ENCODE measurements around the gene CCDC186. TPM values are rescaled to one million over a fixed set of nuclear protein-coding genes. Genes with fewer than 3 reads are reported as not detected.

Gene CCDC186
- total RNA-seq, 1 donor from 2014 or later = 39.2 TPM

DNA sequence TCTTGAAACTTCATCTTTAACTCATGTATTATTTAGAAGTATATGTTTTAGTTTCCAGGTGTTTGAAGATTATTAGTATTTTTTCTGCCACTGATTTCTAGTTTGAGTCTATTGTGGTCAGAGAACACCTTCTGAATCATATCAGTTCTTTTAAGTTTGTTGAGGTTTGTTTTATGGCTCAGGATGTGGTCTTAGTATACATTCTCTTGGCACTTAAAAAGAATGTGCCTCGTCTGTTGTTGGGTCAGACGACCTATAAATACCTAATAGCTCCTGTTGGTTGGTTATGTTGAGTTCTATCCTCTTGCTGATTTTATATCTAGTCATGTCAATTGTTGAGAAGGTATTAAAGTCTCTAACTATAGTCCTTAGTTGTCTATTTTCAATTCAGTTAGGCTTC is 21.1 kb upstream of the CCDC186 start:
- H3K4me3 Mint-ChIP-seq = no peak overlapping the region
- H3K4me1 Mint-ChIP-seq = no peaks in the 10 kb centered on the region
- H3K27me3 Mint-ChIP-seq (ENCODE audit: low read depth) = peaks cover 2% of the 10 kb centered on the region
- TF ChIP-seq, protein P1, sequence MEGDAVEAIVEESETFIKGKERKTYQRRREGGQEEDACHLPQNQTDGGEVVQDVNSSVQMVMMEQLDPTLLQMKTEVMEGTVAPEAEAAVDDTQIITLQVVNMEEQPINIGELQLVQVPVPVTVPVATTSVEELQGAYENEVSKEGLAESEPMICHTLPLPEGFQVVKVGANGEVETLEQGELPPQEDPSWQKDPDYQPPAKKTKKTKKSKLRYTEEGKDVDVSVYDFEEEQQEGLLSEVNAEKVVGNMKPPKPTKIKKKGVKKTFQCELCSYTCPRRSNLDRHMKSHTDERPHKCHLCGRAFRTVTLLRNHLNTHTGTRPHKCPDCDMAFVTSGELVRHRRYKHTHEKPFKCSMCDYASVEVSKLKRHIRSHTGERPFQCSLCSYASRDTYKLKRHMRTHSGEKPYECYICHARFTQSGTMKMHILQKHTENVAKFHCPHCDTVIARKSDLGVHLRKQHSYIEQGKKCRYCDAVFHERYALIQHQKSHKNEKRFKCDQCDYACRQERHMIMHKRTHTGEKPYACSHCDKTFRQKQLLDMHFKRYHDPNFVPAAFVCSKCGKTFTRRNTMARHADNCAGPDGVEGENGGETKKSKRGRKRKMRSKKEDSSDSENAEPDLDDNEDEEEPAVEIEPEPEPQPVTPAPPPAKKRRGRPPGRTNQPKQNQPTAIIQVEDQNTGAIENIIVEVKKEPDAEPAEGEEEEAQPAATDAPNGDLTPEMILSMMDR (IDR thresholded peaks at IDR 0.05; ENCODE audit: unreplicated experiment) = no peak
- no peak overlapping the region for H3K27ac Mint-ChIP-seq
- no peak for DNase-seq (ENCODE audit: low spot score in 2 of 2, unreplicated experiment in 2 of 2)
- H3K36me3 Mint-ChIP-seq = no peaks in the 10 kb centered on the region
- H3K9me3 Mint-ChIP-seq = no peaks in the 10 kb centered on the region

DNA sequence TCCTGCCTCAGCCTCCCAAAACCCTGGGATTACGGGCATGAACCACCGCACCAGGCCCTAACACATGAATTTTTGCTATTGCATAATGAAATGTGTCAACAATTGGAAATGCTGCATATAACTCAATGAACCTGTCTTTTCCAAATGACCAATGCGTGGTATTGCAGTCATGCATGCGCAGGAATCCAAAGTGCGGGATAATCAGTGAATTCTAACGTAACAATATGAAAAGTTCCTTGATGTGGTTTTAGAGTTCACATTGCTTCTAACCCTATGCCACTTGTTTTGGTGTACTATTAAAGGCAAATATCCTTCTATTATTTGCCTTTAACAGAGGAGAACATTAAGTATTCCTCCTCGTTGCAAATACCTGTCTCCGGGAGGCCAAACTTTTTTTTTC is 15.7 kb upstream of the CCDC186 start:
- H3K27me3 Mint-ChIP-seq (ENCODE audit: low read depth) = peaks cover 2% of the 10 kb centered on the region
- DNase-seq (ENCODE audit: low spot score in 2 of 2, unreplicated experiment in 2 of 2) = no peak
- H3K4me1 Mint-ChIP-seq = no peaks in the 10 kb centered on the region
- no peaks in the 10 kb centered on the region for H3K36me3 Mint-ChIP-seq
- TF ChIP-seq, protein P1 (IDR thresholded peaks at IDR 0.05; ENCODE audit: unreplicated experiment) = no peak
- H3K27ac Mint-ChIP-seq = no peak overlapping the region
- no peak overlapping the region for H3K4me3 Mint-ChIP-seq
- H3K9me3 Mint-ChIP-seq = no peaks in the 10 kb centered on the region

DNA sequence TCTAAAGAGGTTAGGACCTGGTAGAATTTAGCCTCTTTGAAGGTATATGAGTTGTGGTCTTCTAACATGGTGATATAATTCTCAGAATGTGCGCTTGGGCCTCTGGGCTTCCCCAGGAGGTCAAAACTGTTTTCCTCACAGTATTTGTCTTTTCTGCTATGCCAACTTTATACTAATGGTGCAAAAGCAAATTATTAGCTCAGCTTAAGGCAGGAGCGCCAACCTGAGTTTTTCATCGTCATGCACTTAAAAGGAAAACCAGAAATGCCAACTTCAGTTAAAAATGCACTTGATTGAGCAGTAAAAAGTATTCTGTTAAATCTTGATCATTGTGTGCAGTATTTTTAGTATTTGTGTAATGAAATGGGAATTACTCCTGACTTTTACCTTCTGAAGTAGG is 14.9 kb upstream of the CCDC186 start:
- H3K9me3 Mint-ChIP-seq = no peaks in the 10 kb centered on the region
- DNase-seq (ENCODE audit: low spot score in 2 of 2, unreplicated experiment in 2 of 2) = no peak

DNA sequence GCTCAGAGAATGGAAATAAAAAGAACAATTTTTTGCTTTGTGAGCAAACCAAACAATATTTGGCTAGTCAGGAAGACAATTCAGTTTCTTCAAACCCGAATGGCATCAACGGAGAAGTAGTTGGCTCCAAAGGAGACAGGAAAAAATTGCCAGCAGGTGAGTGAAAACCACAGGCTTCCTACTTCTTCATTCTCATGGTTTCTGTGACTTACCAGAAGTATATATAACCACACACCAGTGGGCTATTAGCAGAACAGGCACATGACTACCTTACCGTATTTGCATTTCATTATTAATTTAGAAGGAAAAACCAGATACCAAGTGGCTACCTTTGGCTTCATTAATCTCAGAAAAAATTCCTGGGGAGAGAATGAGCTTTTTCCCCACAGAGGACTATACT is 14.0 kb upstream of the CCDC186 start:
- Mint-ChIP-seq H3K9me3 (no peaks in the 10 kb centered on the region), H3K4me1 (peaks cover 2% of the 10 kb centered on the region), H3K27ac (no peak overlapping the region), H3K4me3 (no peak overlapping the region), H3K27me3 (ENCODE audit: low read depth) (peaks cover 2% of the 10 kb centered on the region), H3K36me3 (no peaks in the 10 kb centered on the region)
- TF ChIP-seq, protein P1 (IDR thresholded peaks at IDR 0.05; ENCODE audit: unreplicated experiment) = no peak
- DNase-seq (ENCODE audit: low spot score in 2 of 2, unreplicated experiment in 2 of 2) = no peak

More for the DNA sequence above, 14.9 kb upstream of the CCDC186 start:
- Mint-ChIP-seq H3K4me1 (peaks cover 2% of the 10 kb centered on the region), H3K4me3 (no peak overlapping the region), H3K36me3 (no peaks in the 10 kb centered on the region), H3K27ac (no peak overlapping the region), H3K27me3 (ENCODE audit: low read depth) (peaks cover 2% of the 10 kb centered on the region)
- TF ChIP-seq, protein P1 (IDR thresholded peaks at IDR 0.05; ENCODE audit: unreplicated experiment) = no peak

DNA sequence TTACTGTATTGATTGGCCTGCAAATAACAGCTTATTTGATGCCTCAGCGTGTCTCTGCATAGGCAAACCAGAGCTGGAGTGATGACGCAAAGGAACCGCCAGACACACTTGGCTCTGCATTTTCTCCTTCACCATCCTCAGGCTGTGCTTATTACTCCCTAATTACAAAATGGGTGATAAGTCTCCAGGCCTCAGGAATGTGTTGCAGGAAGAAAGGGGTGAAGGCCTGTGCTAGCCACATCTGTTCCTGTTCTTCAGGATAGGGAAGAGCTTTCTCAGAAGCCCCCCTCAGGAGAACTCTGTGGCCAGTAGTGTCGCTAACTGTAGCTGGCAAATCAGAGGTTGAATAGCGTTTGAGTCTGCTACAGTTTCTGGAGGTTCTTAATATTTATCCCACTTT is 10.3 kb upstream of the CCDC186 start:
- no peak overlapping the region for H3K4me3 Mint-ChIP-seq
- peaks cover 2% of the 10 kb centered on the region for H3K4me1 Mint-ChIP-seq
- no peak for DNase-seq (ENCODE audit: low spot score in 2 of 2, unreplicated experiment in 2 of 2)
- no peaks in the 10 kb centered on the region for H3K9me3 Mint-ChIP-seq
- H3K27ac Mint-ChIP-seq = no peak overlapping the region
- H3K36me3 Mint-ChIP-seq = no peaks in the 10 kb centered on the region
- H3K27me3 Mint-ChIP-seq (ENCODE audit: low read depth) = no peaks in the 10 kb centered on the region
- TF ChIP-seq, protein P1 (IDR thresholded peaks at IDR 0.05; ENCODE audit: unreplicated experiment) = no peak

DNA sequence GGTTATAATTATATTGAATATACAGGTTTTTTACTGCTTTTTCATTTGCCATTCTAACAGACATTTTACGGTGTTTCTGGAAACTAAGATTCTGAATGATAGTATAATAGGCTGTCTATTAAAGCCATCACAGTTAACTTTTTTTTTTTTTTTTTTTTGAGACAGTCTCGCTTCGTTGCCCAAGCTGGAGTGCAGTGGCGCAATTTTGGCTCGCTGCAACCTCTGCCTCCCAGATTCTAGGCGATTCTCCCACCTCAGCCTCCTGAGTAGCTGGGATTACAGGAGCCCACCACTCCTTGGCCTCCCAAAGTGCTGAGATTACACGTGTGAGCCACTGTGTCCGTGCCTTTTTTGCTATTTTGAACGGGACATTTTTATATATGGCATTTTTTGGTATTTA is 9.6 kb upstream of the CCDC186 start:
- H3K4me3 Mint-ChIP-seq = no peak overlapping the region
- no peak overlapping the region for H3K27ac Mint-ChIP-seq
- H3K36me3 Mint-ChIP-seq = no peaks in the 10 kb centered on the region
- peaks cover 2% of the 10 kb centered on the region for H3K4me1 Mint-ChIP-seq
- no peaks in the 10 kb centered on the region for H3K27me3 Mint-ChIP-seq (ENCODE audit: low read depth)
- no peak for DNase-seq (ENCODE audit: low spot score in 2 of 2, unreplicated experiment in 2 of 2)
- H3K9me3 Mint-ChIP-seq = no peaks in the 10 kb centered on the region
- TF ChIP-seq, protein P1 (IDR thresholded peaks at IDR 0.05; ENCODE audit: unreplicated experiment) = no peak

All from mesothelial cell of epicardium (in vitro differentiated cells).